B cell (primary cell): ENCODE measurements around the gene TXNRD1. TPM values are rescaled to one million over a fixed set of nuclear protein-coding genes. Genes with fewer than 3 reads are reported as not detected.

ENCODE experiments used
- ATAC-seq: fragments of 200-7000 bp; cut with Tn5 transposase; one replicate; pipeline ENCODE4 v1.10.0; 2021; ENCODE audit warnings: low read depth, mild to moderate bottlenecking, moderate number of reproducible peaks, moderate library complexity
- CTCF ChIA-PET: fragments of 350-600 bp; sonication (Branson Sonifier 250); formaldehyde crosslinking; loops from one replicate; lab custom pipeline; 2021; ENCODE audit warnings: antibody characterized with exemption, inconsistent platforms; lab: Charles Lee
- POLR2A ChIA-PET: fragments of 350-600 bp; sonication (Branson Sonifier 250); formaldehyde crosslinking; loops from one replicate; lab custom pipeline; 2021; ENCODE audit warnings: antibody characterized with exemption; lab: Charles Lee
- DNase-seq: peaks from one replicate; pipeline ENCODE4 v3.0.0; 2013
- H2AFZ ChIP-seq: 2 replicates; pipeline ENCODE4 v1.6.1; 2012; ENCODE audit warnings: mild to moderate bottlenecking, low read depth, low read length; ENCODE audit not compliant: insufficient read depth, poor library complexity, severe bottlenecking
- H3K27ac ChIP-seq, 2 donors: 1 replicate in 1 of 2; 2 replicates in 1 of 2; pipeline ENCODE4 v1.5.1; 2012 to 2013; ENCODE audit warnings: low read length in 2 of 2, mild to moderate bottlenecking in 2 of 2, moderate library complexity in 1 of 2
- H3K27me3 ChIP-seq, 4 experiments: fragments of 200-600 bp in 1 of 4; sonication (generic) in 1 of 4; replicated peaks in 1 of 4; 1 replicate in 2 of 4; 2 replicates in 2 of 4; pipeline versions ENCODE4 v1.6.1 to v1.7.0; 2013 to 2016; ENCODE audit warnings: low read length in 3 of 4, mild to moderate bottlenecking in 2 of 4, mixed read lengths in 1 of 4, moderate library complexity in 1 of 4; ENCODE audit not compliant: insufficient read depth in 4 of 4, control insufficient read depth in 3 of 4; ENCODE audit errors: control extremely low read depth in 1 of 4
- H3K36me3 ChIP-seq, 2 experiments: replicated peaks in 1 of 2; 1 replicate in 1 of 2; 2 replicates in 1 of 2; pipeline versions ENCODE4 v1.6.1 to v1.7.1; 2013; ENCODE audit warnings: low read length in 1 of 2; ENCODE audit not compliant: insufficient read depth in 2 of 2, control insufficient read depth in 1 of 2; ENCODE audit errors: control extremely low read depth in 1 of 2, extremely low read depth in 1 of 2
- H3K4me1 ChIP-seq, 2 donors: fragments of 200-600 bp in 1 of 2; sonication (generic) in 1 of 2; 1 replicate in 1 of 2; 2 replicates in 1 of 2; pipeline versions ENCODE4 v1.5.1 to v1.6.1; 2013 to 2017; ENCODE audit warnings: low read length in 2 of 2; ENCODE audit not compliant: control insufficient read depth in 2 of 2, insufficient read depth in 2 of 2
- H3K4me2 ChIP-seq: replicated peaks from 2 replicates; pipeline ENCODE3; 2012; ENCODE audit warnings: mild to moderate bottlenecking, low read depth, low read length; ENCODE audit not compliant: poor library complexity, severe bottlenecking
- H3K4me3 ChIP-seq, 5 experiments: fragments of 200-600 bp in 1 of 5; sonication (generic) in 1 of 5; 1 replicate in 3 of 5; 2 replicates in 2 of 5; pipeline versions ENCODE4 v1.5.1 to v1.7.0; 2011 to 2016; ENCODE audit warnings: low read length in 4 of 5, mild to moderate bottlenecking in 4 of 5, low read depth in 2 of 5, control low read depth in 1 of 5, moderate library complexity in 1 of 5; ENCODE audit not compliant: insufficient read depth in 1 of 5; ENCODE audit errors: control extremely low read depth in 1 of 5, extremely low read depth in 1 of 5
- H3K79me2 ChIP-seq: fragments of 200-600 bp; sonication (generic); one replicate; pipeline ENCODE4 v1.6.0; 2016; ENCODE audit warnings: low read length; ENCODE audit not compliant: control insufficient read depth, insufficient read depth
- H3K9ac ChIP-seq: fragments of 200-600 bp; sonication (generic); 2 replicates; pipeline ENCODE4 v1.6.1; 2017; ENCODE audit warnings: mild to moderate bottlenecking, low read length, moderate library complexity
- H3K9me3 ChIP-seq, 3 donors: one replicate each; pipeline versions ENCODE4 v1.6.1 to v1.7.1; 2013; ENCODE audit warnings: low read length in 2 of 3; ENCODE audit not compliant: control insufficient read depth in 2 of 3, insufficient read depth in 1 of 3; ENCODE audit errors: control extremely low read depth in 1 of 3
- H4K20me1 ChIP-seq: 2 replicates; pipeline ENCODE4 v1.6.0; 2012; ENCODE audit warnings: mild to moderate bottlenecking, low read length; ENCODE audit not compliant: insufficient read depth, control insufficient read depth, poor library complexity, severe bottlenecking
- H3K27ac Mint-ChIP-seq: one replicate; pipeline ENCODE4 v1.8.0; 2021; ENCODE audit warnings: mixed read lengths
- H3K27me3 Mint-ChIP-seq: one replicate; pipeline ENCODE4 v1.8.0; 2021; ENCODE audit warnings: mixed read lengths
- H3K4me1 Mint-ChIP-seq: one replicate; pipeline ENCODE4 v1.8.0; 2021; ENCODE audit warnings: mixed read lengths
- H3K4me3 Mint-ChIP-seq: one replicate; pipeline ENCODE4 v1.8.0; 2021; ENCODE audit warnings: mixed read lengths
- H3K9me3 Mint-ChIP-seq: one replicate; pipeline ENCODE4 v1.8.0; 2022; ENCODE audit warnings: mixed read lengths; ENCODE audit not compliant: insufficient read depth
- EZH2 ChIP-seq: IDR thresholded peaks from 2 replicates; pipeline ENCODE4 v1.6.1; 2012; ENCODE audit warnings: borderline replicate concordance, low read depth, mild to moderate bottlenecking, moderate library complexity, low read length; ENCODE audit not compliant: insufficient read depth, poor library complexity, severe bottlenecking
- WGBS: methylation state at CpG from one replicate; pipeline ENCODE4 v1.1.5; 2013; ENCODE audit warnings: missing lambda C conversion rate; ENCODE audit not compliant: insufficient coverage; 5-methylcytosine and 5-hydroxymethylcytosine counted together
- intact Hi-C: fragments of 100-400 bp; cut with micrococcal nuclease; formaldehyde crosslinking; loops from one replicate; pipeline ENCODE4 v1.10.0; 2022
- polyA plus RNA-seq: library from polyadenylated mRNA; depleted of rRNA; stranded (reverse); fragments of >200 nt; gene quantifications from 2 replicates; pipeline ENCODE4 v1.2.3, GENCODE V29; 2012
- total RNA-seq, 2 donors: library from RNA; stranded (reverse); fragments of 120-200 nt in 1 of 2; gene quantifications; 1 replicate in 1 of 2; 2 replicates in 1 of 2; pipeline versions ENCODE4 v1.2.3 to v1.2.4, GENCODE V29; 2013 to 2022
- TF ChIP-seq, protein P1 (sequence below): fragments of 200-600 bp; IDR thresholded peaks from one replicate; pipeline ENCODE4 v1.8.0; 2022; ENCODE audit warnings: antibody characterized with exemption, mild to moderate bottlenecking

TXNRD1 gene
- total and polyA plus RNA-seq, 2 donors (not counting 1 experiment from before 2014, with no cell fraction given): 10.1 to 44.6 TPM

GRCh38 chr12:104307655-104308000 lies 92.0 kb downstream of the TXNRD1 start:
- ATAC-seq: no peak
- no peak overlapping the region for H3K4me3 Mint-ChIP-seq
- H3K9ac ChIP-seq: no peak overlapping the region
- H3K27me3 Mint-ChIP-seq: no peaks in the 10 kb centered on the region
- peaks cover 40% of the 10 kb centered on the region for H3K4me1 Mint-ChIP-seq
- no peak overlapping the region for H3K4me2 ChIP-seq
- H2AFZ ChIP-seq: no peak overlapping the region
- TF ChIP-seq, protein P1, sequence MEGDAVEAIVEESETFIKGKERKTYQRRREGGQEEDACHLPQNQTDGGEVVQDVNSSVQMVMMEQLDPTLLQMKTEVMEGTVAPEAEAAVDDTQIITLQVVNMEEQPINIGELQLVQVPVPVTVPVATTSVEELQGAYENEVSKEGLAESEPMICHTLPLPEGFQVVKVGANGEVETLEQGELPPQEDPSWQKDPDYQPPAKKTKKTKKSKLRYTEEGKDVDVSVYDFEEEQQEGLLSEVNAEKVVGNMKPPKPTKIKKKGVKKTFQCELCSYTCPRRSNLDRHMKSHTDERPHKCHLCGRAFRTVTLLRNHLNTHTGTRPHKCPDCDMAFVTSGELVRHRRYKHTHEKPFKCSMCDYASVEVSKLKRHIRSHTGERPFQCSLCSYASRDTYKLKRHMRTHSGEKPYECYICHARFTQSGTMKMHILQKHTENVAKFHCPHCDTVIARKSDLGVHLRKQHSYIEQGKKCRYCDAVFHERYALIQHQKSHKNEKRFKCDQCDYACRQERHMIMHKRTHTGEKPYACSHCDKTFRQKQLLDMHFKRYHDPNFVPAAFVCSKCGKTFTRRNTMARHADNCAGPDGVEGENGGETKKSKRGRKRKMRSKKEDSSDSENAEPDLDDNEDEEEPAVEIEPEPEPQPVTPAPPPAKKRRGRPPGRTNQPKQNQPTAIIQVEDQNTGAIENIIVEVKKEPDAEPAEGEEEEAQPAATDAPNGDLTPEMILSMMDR: no peak
- no peak for TF ChIP-seq EZH2
- H3K4me3 ChIP-seq: no peak overlapping the region
- peaks cover 3 to 9% of the 10 kb centered on the region in 2 experiments for H3K36me3 ChIP-seq
- POLR2A ChIA-PET: no interaction called here
- no peak overlapping the region for H3K27ac Mint-ChIP-seq
- H3K27ac ChIP-seq: no peak overlapping the region
- peaks cover 15 to 19% of the 10 kb centered on the region in 2 donors for H3K4me1 ChIP-seq
- H3K9me3 ChIP-seq: no peaks in the 10 kb centered on the region
- peaks cover 22% of the 10 kb centered on the region for H4K20me1 ChIP-seq
- H3K9me3 Mint-ChIP-seq: no peaks in the 10 kb centered on the region
- CTCF ChIA-PET: interaction anchor here (1.3 kb wide), 1 partner anchor 51 kb away, joined by 3 read pairs; no protein-coding TSS in a partner anchor
- DNase-seq: no peak
- no peaks in the 10 kb centered on the region for H3K27me3 ChIP-seq
- intact Hi-C loops: no loop called here
- H3K79me2 ChIP-seq: peaks cover 54% of the 10 kb centered on the region

- Histone ChIP-seq H3K4me1 (peaks cover 0 to 7% of the 10 kb centered on the region in 2 donors), H3K27me3 (no peaks in the 10 kb centered on the region), H3K9ac (no peak overlapping the region), H3K9me3 (no peaks in the 10 kb centered on the region), H3K36me3 (peaks cover 3 to 25% of the 10 kb centered on the region in 2 experiments), H4K20me1 (peaks cover 17% of the 10 kb centered on the region), H3K79me2 (peaks cover 46% of the 10 kb centered on the region), H2AFZ (no peak overlapping the region), H3K4me2 (no peak overlapping the region), H3K27ac (no peak overlapping the region), H3K4me3 (no peak overlapping the region)
- CTCF ChIA-PET: interaction anchor here (0.9 kb wide), 1 partner anchor 94 kb away, joined by 3 read pairs; the partner anchor contains the start of gene TXNRD1
- no peak for TF ChIP-seq EZH2
- TF ChIP-seq, protein P1: no peak
- ATAC-seq: no peak
- no peaks in the 10 kb centered on the region for H3K9me3 Mint-ChIP-seq
- no peak overlapping the region for H3K4me3 Mint-ChIP-seq
- no peaks in the 10 kb centered on the region for H3K27me3 Mint-ChIP-seq
- no peak overlapping the region for H3K27ac Mint-ChIP-seq
- POLR2A ChIA-PET: interaction anchor here (0.7 kb wide), 1 partner anchor 11 kb away, joined by 8 read pairs; no protein-coding TSS in a partner anchor
- DNase-seq: no peak
- H3K4me1 Mint-ChIP-seq: peaks cover 21% of the 10 kb centered on the region
- intact Hi-C loops: no loop called here
- 100% methylated on average over 2 of the region's 4 CpGs for WGBS
Observed at GRCh38 chr12:104309446-104309993, 93.9 kb downstream of the TXNRD1 start.
